Prostate gland (tissue), 2 donors: ENCODE results near the gene G2E3.

Experiments used
- POLR2AphosphoS5 ChIP-seq: sonication (generic); formaldehyde crosslinking; IDR thresholded peaks from one replicate; pipeline ENCODE4 v1.6.1; 2017; ENCODE audit warnings: antibody characterized with exemption
- TF ChIP-seq, protein P1 (sequence below), 4 experiments: fragments of 200-600 bp in 2 of 4; fragments of 450-650 bp in 2 of 4; sonication (generic) in 2 of 4; IDR thresholded peaks; 1 replicate in 3 of 4; 2 replicates in 1 of 4; pipeline ENCODE4 v1.5.1; 2016 to 2019; ENCODE audit warnings: antibody characterized with exemption in 4 of 4, mild to moderate bottlenecking in 2 of 4, moderate library complexity in 2 of 4

GRCh38 chr14:30533126-30533525 is 25.8 kb upstream of the G2E3 start:
- no peak for TF ChIP-seq POLR2AphosphoS5
- TF ChIP-seq, protein P1, sequence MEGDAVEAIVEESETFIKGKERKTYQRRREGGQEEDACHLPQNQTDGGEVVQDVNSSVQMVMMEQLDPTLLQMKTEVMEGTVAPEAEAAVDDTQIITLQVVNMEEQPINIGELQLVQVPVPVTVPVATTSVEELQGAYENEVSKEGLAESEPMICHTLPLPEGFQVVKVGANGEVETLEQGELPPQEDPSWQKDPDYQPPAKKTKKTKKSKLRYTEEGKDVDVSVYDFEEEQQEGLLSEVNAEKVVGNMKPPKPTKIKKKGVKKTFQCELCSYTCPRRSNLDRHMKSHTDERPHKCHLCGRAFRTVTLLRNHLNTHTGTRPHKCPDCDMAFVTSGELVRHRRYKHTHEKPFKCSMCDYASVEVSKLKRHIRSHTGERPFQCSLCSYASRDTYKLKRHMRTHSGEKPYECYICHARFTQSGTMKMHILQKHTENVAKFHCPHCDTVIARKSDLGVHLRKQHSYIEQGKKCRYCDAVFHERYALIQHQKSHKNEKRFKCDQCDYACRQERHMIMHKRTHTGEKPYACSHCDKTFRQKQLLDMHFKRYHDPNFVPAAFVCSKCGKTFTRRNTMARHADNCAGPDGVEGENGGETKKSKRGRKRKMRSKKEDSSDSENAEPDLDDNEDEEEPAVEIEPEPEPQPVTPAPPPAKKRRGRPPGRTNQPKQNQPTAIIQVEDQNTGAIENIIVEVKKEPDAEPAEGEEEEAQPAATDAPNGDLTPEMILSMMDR (IDR thresholded peaks at IDR 0.05), result no peak
